Measurements from ENCODE around the gene TOMM20.

DNA sequence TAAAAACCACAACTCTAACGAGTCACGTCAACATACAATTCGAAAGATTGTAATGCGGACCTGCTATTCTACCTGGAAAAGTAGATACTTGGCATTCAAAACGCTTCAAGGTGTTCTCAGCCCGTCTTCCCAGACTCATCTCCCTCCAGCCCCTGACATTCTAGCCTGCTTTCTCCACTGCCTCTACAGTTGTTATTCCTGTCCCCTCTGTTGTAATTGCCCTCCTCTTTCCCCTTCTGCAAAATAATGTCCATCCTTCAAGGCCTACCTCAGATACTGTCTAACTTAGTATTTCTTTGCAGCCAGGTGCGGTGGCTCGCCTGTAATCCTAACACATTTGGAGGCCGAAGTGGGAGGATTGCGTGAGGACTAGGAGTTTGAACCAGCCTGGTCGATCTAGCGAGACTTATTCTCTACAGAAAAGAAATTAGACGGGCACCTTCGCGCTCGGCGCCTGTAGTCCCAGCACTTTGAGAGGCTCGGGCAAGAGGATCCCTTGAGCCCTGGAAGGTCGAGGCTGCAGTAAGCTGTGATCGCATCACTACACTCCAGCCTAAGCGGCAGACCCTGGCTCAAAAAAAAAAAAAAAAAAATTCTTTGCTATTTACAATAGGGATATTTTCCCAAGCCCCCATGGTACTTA, 33.2 kb upstream of the TOMM20 start:
- TF ChIP-seq, protein P1, sequence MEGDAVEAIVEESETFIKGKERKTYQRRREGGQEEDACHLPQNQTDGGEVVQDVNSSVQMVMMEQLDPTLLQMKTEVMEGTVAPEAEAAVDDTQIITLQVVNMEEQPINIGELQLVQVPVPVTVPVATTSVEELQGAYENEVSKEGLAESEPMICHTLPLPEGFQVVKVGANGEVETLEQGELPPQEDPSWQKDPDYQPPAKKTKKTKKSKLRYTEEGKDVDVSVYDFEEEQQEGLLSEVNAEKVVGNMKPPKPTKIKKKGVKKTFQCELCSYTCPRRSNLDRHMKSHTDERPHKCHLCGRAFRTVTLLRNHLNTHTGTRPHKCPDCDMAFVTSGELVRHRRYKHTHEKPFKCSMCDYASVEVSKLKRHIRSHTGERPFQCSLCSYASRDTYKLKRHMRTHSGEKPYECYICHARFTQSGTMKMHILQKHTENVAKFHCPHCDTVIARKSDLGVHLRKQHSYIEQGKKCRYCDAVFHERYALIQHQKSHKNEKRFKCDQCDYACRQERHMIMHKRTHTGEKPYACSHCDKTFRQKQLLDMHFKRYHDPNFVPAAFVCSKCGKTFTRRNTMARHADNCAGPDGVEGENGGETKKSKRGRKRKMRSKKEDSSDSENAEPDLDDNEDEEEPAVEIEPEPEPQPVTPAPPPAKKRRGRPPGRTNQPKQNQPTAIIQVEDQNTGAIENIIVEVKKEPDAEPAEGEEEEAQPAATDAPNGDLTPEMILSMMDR (IDR thresholded peaks at IDR 0.05), result no peak
- TF ChIP-seq EZH2 (IDR thresholded peaks at IDR 0.05), result no peak

Data from neural progenitor cell (in vitro differentiated cells).